Panc1 (cell line): ENCODE data around the gene SLC5A11. TPM values are rescaled to one million over a fixed set of nuclear protein-coding genes. Genes with fewer than 3 reads are reported as not detected.
A peak's percentile ranks its signal among the peaks of the same experiment; 100 is the strongest.

Experiments used
- ATAC-seq: fragments of 200-7000 bp; cut with Tn5 transposase; 2 replicates; pipeline ENCODE4 v1.9.1; 2020; ENCODE audit warnings: mild to moderate bottlenecking, moderate library complexity
- BruUV-seq: library from RNA; stranded (reverse); fragments of 400-500 nt; replicated peaks from 2 replicates; lab custom pipeline; 2021; lab: Mats Ljungman, UMichigan
- CTCF ChIA-PET: fragments of 300-600 bp; sonication (Branson Sonifier 250); formaldehyde crosslinking; loops from one replicate; lab custom pipeline; 2022; ENCODE audit warnings: antibody characterized with exemption; lab: Charles Lee
- POLR2A ChIA-PET: fragments of 300-600 bp; sonication (Branson Sonifier 250); formaldehyde crosslinking; loops from one replicate; lab custom pipeline; 2022; ENCODE audit warnings: antibody characterized with exemption; lab: Charles Lee
- DNase-seq: peaks from one replicate; pipeline ENCODE4 v3.0.0-alpha.2; 2010; ENCODE audit warnings: low read depth, low spot score
- H3K27ac ChIP-seq: 2 replicates; pipeline ENCODE4 v1.5.1; 2011; ENCODE audit warnings: mild to moderate bottlenecking, low read length, inconsistent platforms
- H3K27me3 ChIP-seq: fragments of 200-500 bp; sonication (Bioruptor generic); 2 replicates; pipeline ENCODE4 v1.6.0; 2014; ENCODE audit warnings: low read length, inconsistent platforms; ENCODE audit not compliant: control insufficient read depth, insufficient read depth
- H3K36me3 ChIP-seq: fragments of 200-500 bp; sonication (Bioruptor generic); 2 replicates; pipeline ENCODE4 v1.5.1; 2014; ENCODE audit warnings: inconsistent platforms, mild to moderate bottlenecking, low read length, moderate library complexity; ENCODE audit not compliant: control insufficient read depth, insufficient read depth
- H3K4me1 ChIP-seq: 2 replicates; pipeline ENCODE4 v1.5.1; 2011; ENCODE audit warnings: inconsistent platforms, mild to moderate bottlenecking, low read length, moderate library complexity; ENCODE audit not compliant: control insufficient read depth, insufficient read depth
- H3K4me3 ChIP-seq, 2 experiments: 2 replicates each; pipeline ENCODE4 v1.5.1; 2011 to 2012; ENCODE audit warnings: low read depth in 2 of 2, low read length in 2 of 2, mild to moderate bottlenecking in 2 of 2, inconsistent platforms in 1 of 2, moderate library complexity in 1 of 2
- H3K9me3 ChIP-seq: fragments of 200-500 bp; sonication (Bioruptor generic); 2 replicates; pipeline ENCODE4 v1.5.1; 2014; ENCODE audit warnings: low read depth, mild to moderate bottlenecking, inconsistent platforms, low read length, moderate library complexity; ENCODE audit not compliant: control insufficient read depth, insufficient read depth
- CTCF ChIP-seq: fragments of 450-650 bp; IDR thresholded peaks from 2 replicates; pipeline ENCODE4 v1.5.1; 2017; ENCODE audit warnings: mild to moderate bottlenecking
- POLR2AphosphoS5 ChIP-seq: IDR thresholded peaks from 2 replicates; pipeline ENCODE4 v1.6.1; 2012; ENCODE audit warnings: mild to moderate bottlenecking, low read depth, low read length, moderate library complexity
- REST ChIP-seq, 2 experiments: IDR thresholded peaks; 2 replicates each; pipeline ENCODE4 v1.6.1; 2011 to 2012; ENCODE audit warnings: low read depth in 2 of 2, control low read depth in 1 of 2, low read length in 1 of 2, mild to moderate bottlenecking in 1 of 2, moderate library complexity in 1 of 2; ENCODE audit not compliant: insufficient read depth in 1 of 2
- SIN3A ChIP-seq: IDR thresholded peaks from 2 replicates; pipeline ENCODE4 v1.6.1; 2012; ENCODE audit warnings: low read depth, mild to moderate bottlenecking, low read length, moderate library complexity, borderline replicate concordance; ENCODE audit not compliant: insufficient read depth
- TCF7L2 ChIP-seq: IDR thresholded peaks from 2 replicates; pipeline ENCODE4 v1.6.1; 2011; ENCODE audit warnings: mild to moderate bottlenecking, low read depth, low read length, inconsistent platforms
- in situ Hi-C: cut with HindIII; loops from 2 replicates; pipeline ENCODE4 v1.10.0; 2016; ENCODE audit warnings: low sequenced_read_pairs, low pct_unique_long_range_greater_than_20kb
- intact Hi-C: fragments of 100-400 bp; cut with micrococcal nuclease; formaldehyde crosslinking; loops from one replicate; pipeline ENCODE4 v1.10.0; 2022; ENCODE audit not compliant: unreplicated experiment
- total RNA-seq: library from RNA; stranded (reverse); gene quantifications from one replicate; pipeline ENCODE4 v1.2.1, GENCODE V29; 2021; ENCODE audit not compliant: unreplicated experiment

SLC5A11 gene
- total RNA-seq, 1 experiment from 2014 or later, result 0.13 TPM

- BruUV-seq, result no TSS peak
- ChIA-PET CTCF (no interaction called here), POLR2A (no interaction called here)
- H3K9me3 ChIP-seq, result no peaks in the 10 kb centered on the region
- intact Hi-C loops (no loop called here), in situ Hi-C loops (no loop called here)
- DNase-seq (no peak), ATAC-seq (no peak)
- no peaks in the 10 kb centered on the region for H3K36me3 ChIP-seq
- no peak overlapping the region for H3K4me3 ChIP-seq
- H3K27me3 ChIP-seq, result no peaks in the 10 kb centered on the region
- no peak for TF ChIP-seq REST (IDR thresholded peaks at IDR 0.05; ENCODE audit: insufficient read depth in 1 of 2, low read depth in 2 of 2, low read length in 1 of 2)
- H3K4me1 ChIP-seq, result peaks cover 18% of the 10 kb centered on the region
- no peak overlapping the region for H3K27ac ChIP-seq
Observed at GRCh38 chr16:24847358-24847664, 1.5 kb downstream of the SLC5A11 start.

- H3K4me1 ChIP-seq, result peaks cover 20% of the 10 kb centered on the region
- no peak for DNase-seq
- no TSS peak for BruUV-seq
Observed at GRCh38 chr16:24848065-24848464, 2.3 kb downstream of the SLC5A11 start.

More at GRCh38 chr16:24848065-24848464, 2.3 kb downstream of the SLC5A11 start:
- in situ Hi-C loops (no loop called here), intact Hi-C loops (no loop called here)
- Histone ChIP-seq H3K27me3 (no peaks in the 10 kb centered on the region), H3K36me3 (no peaks in the 10 kb centered on the region), H3K9me3 (no peaks in the 10 kb centered on the region), H3K4me3 (no peak overlapping the region), H3K27ac (no peak overlapping the region)
- TF ChIP-seq POLR2AphosphoS5, result no peak
- TF ChIP-seq REST (IDR thresholded peaks at IDR 0.05; ENCODE audit: insufficient read depth in 1 of 2, low read depth in 2 of 2, low read length in 1 of 2), result no peak
- no peak for TF ChIP-seq SIN3A
- no peak for TF ChIP-seq TCF7L2
- TF ChIP-seq CTCF, result no peak
- ChIA-PET POLR2A (interaction anchor here (0.6 kb wide), 1 partner anchor 41 kb away, joined by 8 read pairs; no protein-coding TSS in a partner anchor), CTCF (interaction anchor here (0.6 kb wide), 1 partner anchor 230 kb away, joined by 3 read pairs; no protein-coding TSS in a partner anchor)
- peak; percentile 44 for ATAC-seq
